ENCODE data around the gene WAS. TPM values are rescaled to one million over a fixed set of nuclear protein-coding genes. Genes with fewer than 3 reads are reported as not detected.

The WAS gene
- total RNA-seq, 1 experiment from 2014 or later = 0.24 TPM

DNA sequence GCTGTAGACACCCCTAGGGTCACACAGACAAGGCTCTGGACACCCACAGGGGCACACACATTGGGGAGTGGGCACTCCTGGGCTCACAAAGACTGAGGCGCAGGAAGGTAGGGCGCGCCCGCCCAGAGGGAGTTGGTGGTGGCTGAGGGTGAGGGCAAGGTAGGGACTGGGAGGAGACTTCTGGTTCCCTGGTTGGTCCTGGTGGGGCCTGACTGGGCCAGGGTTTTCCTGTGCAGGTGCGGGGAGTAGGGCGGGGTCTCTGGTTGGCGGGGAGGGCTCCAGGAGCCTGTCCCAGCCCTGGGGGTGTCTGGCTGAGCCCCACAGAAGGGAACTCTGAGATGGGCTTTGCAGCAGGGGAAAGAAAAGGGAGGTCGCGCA lies 6.7 kb upstream of the WAS start:
- Histone ChIP-seq H3K56ac (ENCODE audit: insufficient read length, low read depth, low read length) (no peak overlapping the region), H3T11ph (ENCODE audit: low read length) (no peak overlapping the region), H3K23ac (ENCODE audit: insufficient read length, low read depth, low read length) (no peak overlapping the region), H3K4me1 (ENCODE audit: insufficient read depth, low read length) (no peaks in the 10 kb centered on the region), H2BK12ac (ENCODE audit: insufficient read length, low read depth, low read length) (no peak overlapping the region), H4K20me1 (ENCODE audit: control insufficient read depth, insufficient read depth, insufficient read length) (no peaks in the 10 kb centered on the region), H3K27ac (ENCODE audit: insufficient read length, low read depth, low read length) (no peak overlapping the region), H3K79me1 (ENCODE audit: insufficient read depth, low read depth, low read length, poor library complexity, severe bottlenecking) (no peaks in the 10 kb centered on the region), H4K91ac (ENCODE audit: insufficient read length, low read depth, low read length) (no peak overlapping the region), H3K9ac (ENCODE audit: extremely low read depth, insufficient read length, low read length) (peak overlapping the region; percentile 55), H2BK5ac (ENCODE audit: insufficient read length, low read length) (no peak overlapping the region), H4K8ac (replicated peaks; ENCODE audit: insufficient read length, low read depth, low read length) (no peak overlapping the region), H3K79me2 (ENCODE audit: insufficient read depth, low read length) (no peaks in the 10 kb centered on the region), H3K27me3 (ENCODE audit: insufficient read depth, low read length) (no peaks in the 10 kb centered on the region), H3K18ac (ENCODE audit: insufficient read length, low read depth, low read length) (no peak overlapping the region), H3K23me2 (ENCODE audit: insufficient read length, low read depth, low read length, poor library complexity, severe bottlenecking) (peaks cover 6% of the 10 kb centered on the region), H3K9me3 (ENCODE audit: control insufficient read depth, low read depth, low read length) (peaks cover 38% of the 10 kb centered on the region), H3K4me2 (ENCODE audit: insufficient read depth, insufficient read length, low read length) (peak overlapping the region; percentile 52), H2BK15ac (ENCODE audit: low read depth, low read length) (no peak overlapping the region), H4K5ac (ENCODE audit: insufficient read length, low read depth, low read length) (no peak overlapping the region), H3K4ac (ENCODE audit: low read depth, low read length) (no peak overlapping the region), H2BK120ac (ENCODE audit: low read depth, low read length, poor library complexity, severe bottlenecking) (no peak overlapping the region), H2BK20ac (ENCODE audit: low read depth, low read length, poor library complexity, severe bottlenecking) (no peak overlapping the region), H2AFZ (ENCODE audit: low read length) (no peak overlapping the region), H3K14ac (ENCODE audit: insufficient read depth, low read length) (no peak overlapping the region), H2AK5ac (ENCODE audit: insufficient read length, low read length) (no peak overlapping the region)
- H3K36me3 Mint-ChIP-seq (ENCODE audit: insufficient read depth in 1 of 3, low read depth in 3 of 3) = peaks cover 2 to 6% (median 3%) of the 10 kb centered on the region in 3 experiments; a peak in 5 of 7 replicates
- TF ChIP-seq, protein P1, sequence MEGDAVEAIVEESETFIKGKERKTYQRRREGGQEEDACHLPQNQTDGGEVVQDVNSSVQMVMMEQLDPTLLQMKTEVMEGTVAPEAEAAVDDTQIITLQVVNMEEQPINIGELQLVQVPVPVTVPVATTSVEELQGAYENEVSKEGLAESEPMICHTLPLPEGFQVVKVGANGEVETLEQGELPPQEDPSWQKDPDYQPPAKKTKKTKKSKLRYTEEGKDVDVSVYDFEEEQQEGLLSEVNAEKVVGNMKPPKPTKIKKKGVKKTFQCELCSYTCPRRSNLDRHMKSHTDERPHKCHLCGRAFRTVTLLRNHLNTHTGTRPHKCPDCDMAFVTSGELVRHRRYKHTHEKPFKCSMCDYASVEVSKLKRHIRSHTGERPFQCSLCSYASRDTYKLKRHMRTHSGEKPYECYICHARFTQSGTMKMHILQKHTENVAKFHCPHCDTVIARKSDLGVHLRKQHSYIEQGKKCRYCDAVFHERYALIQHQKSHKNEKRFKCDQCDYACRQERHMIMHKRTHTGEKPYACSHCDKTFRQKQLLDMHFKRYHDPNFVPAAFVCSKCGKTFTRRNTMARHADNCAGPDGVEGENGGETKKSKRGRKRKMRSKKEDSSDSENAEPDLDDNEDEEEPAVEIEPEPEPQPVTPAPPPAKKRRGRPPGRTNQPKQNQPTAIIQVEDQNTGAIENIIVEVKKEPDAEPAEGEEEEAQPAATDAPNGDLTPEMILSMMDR (conservative IDR thresholded peaks at IDR 0.05) = no peak
- H3K4me3 Mint-ChIP-seq = peak overlapping the region; percentile 86 to 93
- peak; percentile 30 for DNase-seq
- WGBS (ENCODE audit: extremely low coverage, insufficient read length, low lambda C conversion rate) = no CpG with 5 or more reads among the region's 9 CpGs
- peaks cover 60 to 70% of the 10 kb centered on the region in 2 experiments for H3K9me3 Mint-ChIP-seq
- peaks cover 2% of the 10 kb centered on the region for H3K27me3 Mint-ChIP-seq (ENCODE audit: low read depth)
- peak overlapping the region in 2 of 3 experiments; percentile 52 to 68; a peak in 2 of 7 replicates for H3K27ac Mint-ChIP-seq
- peaks cover 7 to 8% of the 10 kb centered on the region in 2 experiments for H3K4me1 Mint-ChIP-seq
